ENCODE data around the gene CHRM4.

The CHRM4 gene

DNA sequence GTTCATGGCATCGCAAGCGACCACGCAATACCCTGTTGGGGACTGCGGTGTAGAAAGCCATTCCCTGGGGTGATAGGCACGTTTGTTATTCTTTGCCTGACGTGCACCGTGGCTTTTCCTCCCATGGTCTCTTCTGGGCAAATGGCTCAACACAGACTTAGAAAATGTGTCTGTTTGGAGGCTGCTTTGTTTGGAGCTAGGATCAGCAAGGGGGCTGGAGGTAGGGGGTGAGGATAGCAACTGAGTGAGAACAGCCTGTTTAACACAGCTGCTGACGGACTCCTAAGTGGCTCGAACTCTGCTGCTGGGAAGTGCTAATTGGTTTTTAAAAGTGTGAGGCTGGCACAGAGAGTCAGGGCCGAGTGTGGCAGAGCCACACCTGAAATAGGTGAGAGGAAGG is 16.1 kb upstream of the CHRM4 start:
- H3K27ac ChIP-seq = no peak overlapping the region
- no peak overlapping the region for H3K4me3 ChIP-seq

DNA sequence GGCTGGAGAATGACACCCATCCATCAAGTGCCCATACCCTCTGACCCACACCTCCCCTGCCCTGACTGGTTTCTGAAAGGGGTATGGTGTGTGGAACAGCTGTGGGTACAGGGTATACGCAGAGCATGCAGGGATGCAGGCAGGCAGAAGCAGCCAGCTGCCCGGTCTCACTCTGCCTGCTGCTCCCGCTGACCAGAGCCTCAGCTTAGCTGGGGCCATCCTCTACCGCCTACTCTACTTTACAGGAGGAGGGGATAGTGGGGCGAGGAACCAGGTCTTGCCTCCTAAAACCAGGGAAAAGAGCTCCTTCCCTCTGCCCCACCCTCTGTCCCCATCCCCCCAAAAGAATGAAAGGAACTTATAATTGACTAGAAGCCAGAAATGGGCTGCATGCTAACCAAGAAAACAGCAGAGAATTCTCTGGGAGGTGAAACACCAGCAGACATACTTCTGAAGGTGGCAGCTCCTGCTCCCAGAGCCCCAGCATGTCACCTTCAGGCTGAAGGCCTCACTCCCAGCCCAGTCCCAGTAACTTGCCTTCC is 13.0 kb upstream of the CHRM4 start:
- Histone ChIP-seq H3K4me3 (no peak overlapping the region), H3K27ac (no peak overlapping the region)

DNA sequence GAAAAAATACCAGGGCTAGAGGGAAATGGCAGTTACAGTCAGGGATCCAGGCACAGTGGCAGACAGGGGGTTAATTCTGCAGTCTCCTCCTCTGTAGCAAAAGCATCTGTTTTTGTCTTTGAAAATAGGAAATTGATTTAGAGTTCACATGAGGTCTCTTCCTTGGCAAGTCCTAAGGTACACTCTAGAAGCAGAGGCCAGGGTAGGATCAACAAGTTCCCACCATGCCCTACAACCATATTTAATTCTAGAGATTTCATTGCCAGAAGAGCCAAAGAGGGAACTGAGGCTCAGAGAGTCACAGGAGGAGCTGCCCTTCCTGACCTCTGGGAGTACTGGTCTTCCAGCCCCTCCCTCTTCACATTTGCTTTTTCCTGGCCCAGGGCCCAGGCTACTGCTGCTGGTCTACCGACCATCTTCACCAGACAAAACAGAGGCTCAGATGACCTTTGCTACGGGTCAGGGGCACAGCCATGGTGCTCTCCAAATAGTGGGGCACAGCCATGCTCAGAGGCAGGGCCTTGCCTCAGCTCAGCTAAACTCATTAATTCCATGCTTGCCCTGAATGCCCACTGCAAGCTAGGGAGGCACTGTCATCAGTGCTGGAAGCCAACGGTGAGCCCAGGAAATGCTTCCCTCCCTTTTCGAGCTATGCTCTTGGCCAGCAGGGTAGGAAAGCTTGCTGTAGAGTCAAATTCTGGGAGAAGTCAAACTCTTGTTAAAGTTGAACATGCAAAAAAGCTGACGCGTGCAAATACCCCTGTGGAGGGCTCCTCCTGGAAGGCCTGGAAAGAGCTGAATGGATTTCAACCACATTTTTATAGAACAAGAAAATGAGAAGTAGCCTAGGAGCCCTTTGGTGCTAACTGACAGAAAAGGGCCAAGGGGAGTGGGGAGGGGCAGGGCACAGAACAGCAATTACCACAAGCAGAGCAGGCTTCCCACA is 11.7 kb upstream of the CHRM4 start:
- Histone ChIP-seq H3K27ac (no peak overlapping the region), H3K4me3 (no peak overlapping the region)

DNA sequence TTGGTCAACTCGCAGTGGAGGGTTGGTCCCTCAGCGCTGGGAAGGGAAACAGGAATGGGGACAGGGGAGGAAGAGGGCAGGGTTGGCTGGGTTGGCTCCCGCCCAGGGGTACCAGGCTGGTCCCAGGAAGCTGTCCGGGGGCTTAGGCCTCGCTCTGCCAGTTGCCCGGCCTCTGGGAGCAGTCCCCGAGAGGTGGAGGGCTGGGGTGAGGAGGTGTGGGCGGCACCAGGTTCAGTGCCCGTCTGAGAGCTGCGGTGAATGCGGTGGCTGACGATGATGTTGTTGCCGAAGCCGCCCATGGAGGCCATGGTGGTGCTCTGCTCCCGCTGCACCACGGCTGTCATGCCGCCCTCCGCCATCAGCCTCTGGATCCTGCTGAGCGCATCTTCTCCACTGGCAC is 6.0 kb upstream of the CHRM4 start:
- no peak overlapping the region for H3K27ac ChIP-seq

DNA sequence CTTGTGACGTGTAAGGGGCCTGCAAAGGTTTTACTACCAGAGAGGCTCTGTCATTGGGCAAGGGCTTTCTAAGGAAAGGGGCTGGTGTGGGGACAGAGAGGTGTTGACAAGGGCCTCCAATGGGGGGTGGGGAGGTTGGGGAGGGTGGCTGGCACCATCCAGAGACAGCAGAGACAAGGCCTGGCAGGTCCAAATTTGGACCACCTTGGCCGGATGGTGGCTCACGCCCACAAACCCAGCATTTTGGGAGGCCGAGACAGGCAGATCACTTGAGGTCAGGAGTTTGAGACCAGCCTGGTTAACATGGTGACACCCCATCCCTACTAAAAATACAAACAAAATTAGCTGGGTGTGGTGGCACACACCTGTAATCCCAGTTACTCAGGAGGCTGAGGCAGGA is 2.2 kb upstream of the CHRM4 start:
- H3K4me3 ChIP-seq = no peak overlapping the region
- H3K27ac ChIP-seq = no peak overlapping the region

More for the DNA sequence above, 6.0 kb upstream of the CHRM4 start:
- H3K4me3 ChIP-seq = no peak overlapping the region

DNA sequence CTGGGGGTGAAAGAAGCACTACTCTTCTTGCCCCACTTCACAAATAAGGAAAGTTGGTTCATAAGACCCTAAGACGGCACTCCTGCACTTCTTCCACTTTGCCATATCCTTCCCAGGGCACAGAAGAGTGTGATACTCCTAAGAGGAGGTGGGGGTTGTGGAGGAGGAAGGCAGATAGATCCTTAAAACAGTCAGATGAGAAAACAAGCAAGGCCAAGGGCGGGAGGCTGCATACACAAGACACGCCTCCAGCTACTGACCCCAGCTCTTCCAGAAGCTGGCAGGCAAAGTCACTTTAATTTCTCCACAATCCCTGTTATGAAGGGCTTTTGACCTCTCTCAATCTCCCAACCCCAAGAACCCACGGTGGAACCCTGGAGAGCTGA is 1.6 kb upstream of the CHRM4 start:
- Histone ChIP-seq H3K4me3 (no peak overlapping the region), H3K27ac (no peak overlapping the region)

DNA sequence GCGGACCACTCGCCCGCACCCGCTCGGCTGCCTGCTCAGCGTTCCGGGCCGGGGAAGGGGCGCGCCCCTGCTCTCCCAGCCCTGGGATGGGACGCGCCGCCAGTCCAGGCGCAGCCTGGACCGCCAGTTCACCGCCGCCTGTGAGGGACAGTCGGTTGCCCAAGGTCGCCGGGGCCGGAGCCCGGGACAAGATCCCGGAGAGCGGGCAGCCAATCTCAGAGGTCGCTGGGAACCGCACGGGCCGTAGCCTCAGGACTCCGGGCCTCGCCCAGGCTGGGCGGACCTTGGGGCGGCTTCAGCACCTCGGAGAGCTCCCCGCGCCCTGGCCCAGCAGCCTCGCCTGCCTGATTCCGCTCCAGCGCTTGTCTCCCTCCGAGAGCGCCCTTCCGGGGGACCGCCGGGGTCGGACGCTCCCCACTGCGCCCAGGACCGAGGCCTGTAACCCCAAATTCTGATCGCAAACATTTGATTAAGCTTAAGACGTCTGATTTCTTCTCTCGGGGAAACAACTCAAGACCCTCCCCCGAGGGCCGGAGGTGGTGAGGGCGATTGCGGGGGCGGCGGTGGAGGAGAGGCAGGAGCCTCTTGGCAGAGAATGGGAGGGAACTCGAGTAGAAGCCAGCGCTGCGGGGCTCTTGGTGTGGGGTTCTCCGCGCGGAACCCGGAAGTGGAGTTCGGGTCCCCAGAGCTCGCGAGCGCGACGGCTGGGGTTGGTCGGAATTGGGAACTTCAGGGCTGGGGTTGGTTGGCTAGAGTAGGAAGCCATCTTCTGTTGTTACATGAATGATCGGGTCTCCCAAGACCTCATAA is 1.1 kb upstream of the CHRM4 start:
- H3K4me3 ChIP-seq = peak overlapping the region; percentile 8 to 40 (median 29)
- H3K27ac ChIP-seq = no peak overlapping the region

DNA sequence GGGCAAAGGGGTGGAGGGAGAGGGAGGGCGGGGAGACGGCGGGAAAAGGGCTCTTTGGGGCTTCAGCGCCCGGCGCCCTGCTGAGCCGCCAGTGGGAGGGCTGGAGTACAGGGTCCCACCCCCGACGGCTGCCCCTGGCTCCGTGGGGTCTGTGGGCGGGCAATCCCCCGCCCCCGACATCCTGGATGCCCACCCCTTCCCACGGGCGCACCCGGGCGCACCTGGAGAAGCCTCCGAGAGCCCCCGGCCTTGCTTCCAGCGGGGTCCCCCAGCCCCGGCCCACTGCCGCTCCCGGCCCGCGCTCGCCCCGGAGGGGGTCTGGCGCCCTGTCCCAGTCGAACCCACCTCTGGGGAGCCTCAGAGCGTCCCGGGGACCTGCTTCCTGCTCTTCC is 394 bp downstream of the CHRM4 start:
- H3K4me3 ChIP-seq = peak overlapping the region in 6 of 7 experiments; percentile 20 to 40 (median 32)
- H3K27ac ChIP-seq = no peak overlapping the region

DNA sequence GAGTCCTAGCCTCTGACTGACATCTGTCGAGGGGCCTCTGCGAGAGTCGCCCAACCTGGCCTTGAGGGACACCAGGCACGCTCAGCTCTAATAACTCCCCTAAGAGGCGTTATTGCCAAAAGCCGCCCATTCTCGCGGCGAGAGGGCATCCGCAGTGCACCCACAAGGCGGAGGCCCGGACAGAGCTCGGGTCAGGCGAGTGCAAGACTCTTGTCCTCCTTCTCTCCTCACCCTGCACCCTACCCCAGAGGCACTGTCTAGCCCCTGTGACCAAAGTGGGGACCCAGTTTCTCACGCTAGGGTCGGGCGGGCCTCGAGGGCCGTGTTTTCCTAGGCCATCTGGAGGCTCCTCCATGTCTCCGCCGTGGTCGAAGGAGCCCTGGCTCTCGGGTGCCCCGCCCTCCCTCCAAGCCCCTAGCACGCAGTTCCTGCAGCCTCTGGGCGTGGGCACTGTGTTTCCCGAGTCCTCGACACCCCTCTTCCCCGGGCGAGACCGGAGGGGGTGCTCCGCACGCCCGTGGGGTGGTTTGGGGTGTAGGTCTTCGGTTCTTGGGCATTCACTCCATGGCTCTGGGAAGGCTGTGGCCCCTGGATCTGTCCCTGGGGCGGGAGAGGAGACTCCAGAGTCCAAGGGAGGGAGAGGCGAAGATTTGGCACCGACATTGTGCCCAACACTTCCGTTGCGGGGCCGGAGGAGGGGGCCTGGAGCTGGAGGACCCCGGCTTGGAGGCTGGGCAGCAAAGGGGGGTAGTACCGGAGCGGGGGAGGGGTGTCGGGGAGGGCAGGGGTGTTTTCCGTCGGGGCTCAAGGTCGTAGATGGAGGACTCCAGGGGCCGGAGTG is 1.0 kb downstream of the CHRM4 start:
- no peak overlapping the region for H3K4me3 ChIP-seq
- no peak overlapping the region for H3K27ac ChIP-seq

DNA sequence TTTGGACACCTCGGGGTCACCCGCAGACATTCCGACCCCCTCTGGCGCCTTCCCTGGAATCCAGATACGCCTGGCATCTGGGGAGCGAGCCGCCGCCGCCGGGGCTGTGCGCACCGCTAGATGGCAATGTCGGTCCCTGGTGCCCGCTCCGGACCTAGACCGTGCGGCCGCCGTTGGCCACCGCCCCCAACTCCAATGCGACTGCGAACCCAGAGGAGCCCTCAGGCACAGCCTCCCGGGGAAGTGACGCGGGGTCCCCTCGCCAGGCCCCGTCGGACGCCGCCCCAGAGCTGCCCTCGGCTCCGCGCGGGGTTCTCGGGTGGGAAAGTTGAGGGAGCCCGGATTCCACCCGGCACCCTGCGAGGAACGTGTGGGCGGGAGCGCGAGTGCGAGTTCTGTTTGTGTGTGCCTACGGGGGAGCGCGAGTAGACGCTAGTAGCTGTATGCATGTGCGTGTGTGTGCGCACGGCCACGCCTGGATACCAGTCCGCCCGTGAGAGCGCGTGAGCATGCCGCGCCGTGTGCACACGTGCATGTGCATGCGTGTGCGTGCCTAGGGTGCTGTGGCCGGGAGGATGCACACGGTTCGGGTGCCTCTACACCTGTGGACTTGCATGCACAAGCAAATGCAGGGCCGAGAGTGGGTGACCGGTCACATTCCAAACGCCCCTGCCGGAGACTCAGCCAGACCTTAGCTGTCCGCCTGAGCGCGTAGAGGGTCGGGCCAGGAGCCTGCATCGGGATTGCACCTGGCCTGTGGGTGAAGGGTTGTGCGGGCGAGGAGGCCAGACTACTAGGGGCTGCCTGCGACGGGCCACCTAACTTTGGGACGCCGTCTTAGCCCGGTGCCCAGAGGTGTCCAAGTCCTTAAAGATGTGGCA is 1.9 kb downstream of the CHRM4 start:
- H3K4me3 ChIP-seq = peak overlapping the region; percentile 4 to 39 (median 30)
- no peak overlapping the region for H3K27ac ChIP-seq

DNA sequence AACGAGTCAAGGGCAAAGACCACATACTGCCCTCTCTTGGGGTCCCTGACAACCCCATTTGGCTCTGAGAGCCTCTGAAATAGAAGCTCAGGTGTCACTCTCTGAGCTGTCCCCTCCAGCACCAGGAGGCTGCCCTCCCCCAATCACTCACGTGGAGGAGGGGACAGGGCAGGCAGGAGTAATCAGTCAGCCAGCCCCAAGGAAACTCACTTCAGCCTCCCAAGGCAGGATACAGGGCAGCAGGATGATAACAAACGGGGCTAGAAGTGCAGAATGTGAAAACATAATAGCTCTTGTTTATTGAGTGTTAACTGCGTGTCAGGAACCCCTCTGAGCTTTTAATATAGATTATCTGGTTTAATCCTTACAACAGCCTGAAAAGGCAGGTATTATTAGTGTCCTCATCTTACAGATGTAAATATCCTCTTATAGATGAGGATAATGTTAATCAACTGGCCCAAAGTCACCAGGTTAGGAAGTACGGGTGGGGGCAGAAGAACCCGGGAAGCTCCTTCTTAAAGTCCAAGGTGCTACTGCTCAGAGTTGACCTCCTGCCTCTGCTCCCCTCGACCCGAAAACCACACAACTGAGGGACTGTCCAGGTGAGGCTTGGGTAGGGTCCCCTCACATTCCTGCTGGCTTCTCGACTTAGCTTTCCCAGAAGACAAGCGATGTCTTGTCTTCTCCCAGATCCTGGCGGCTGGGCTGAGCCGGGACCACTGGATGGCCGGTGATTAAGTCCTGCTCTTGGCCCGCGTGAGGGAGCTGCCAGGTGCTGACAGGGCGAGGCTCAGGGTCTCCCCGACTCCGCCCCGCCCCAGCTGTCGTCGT is 2.7 kb downstream of the CHRM4 start:
- Histone ChIP-seq H3K4me3 (peak overlapping the region in 3 of 7 experiments; percentile 30 to 39 (median 37)), H3K27ac (no peak overlapping the region)

DNA sequence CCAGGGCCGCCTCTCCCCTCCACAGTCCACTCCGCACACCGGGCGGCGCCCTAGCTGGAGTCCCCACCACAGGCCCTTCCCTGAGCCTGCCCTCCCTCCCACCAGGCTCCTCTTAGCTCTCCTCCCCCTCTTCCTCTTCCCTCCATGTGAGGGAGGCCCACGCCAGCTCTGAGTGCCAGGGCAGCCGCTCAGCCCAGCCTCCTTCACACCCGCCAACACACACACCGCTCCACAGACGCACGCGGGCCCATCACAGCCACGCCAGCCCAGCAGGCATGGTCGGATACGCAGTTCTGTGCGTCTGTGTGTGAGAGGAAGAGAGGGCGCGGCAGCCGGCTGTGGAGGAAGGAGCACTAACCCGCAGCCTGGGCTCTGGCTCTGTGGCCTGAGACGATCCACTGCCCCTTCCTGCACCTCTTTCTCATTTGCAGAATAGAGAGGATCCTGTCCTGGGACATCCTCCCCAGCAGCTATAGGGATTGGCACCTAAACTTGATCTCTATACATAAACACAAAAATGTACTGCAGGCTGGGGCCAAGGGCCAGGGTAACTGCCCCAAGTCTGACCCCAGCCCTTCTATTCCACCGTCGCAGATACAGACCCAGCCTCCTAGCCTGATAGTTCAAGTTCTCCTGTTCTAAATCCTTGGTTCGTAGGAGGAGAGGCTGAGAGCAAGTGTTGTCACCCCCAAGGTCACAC is 3.5 kb downstream of the CHRM4 start:
- no peak overlapping the region for H3K27ac ChIP-seq

DNA sequence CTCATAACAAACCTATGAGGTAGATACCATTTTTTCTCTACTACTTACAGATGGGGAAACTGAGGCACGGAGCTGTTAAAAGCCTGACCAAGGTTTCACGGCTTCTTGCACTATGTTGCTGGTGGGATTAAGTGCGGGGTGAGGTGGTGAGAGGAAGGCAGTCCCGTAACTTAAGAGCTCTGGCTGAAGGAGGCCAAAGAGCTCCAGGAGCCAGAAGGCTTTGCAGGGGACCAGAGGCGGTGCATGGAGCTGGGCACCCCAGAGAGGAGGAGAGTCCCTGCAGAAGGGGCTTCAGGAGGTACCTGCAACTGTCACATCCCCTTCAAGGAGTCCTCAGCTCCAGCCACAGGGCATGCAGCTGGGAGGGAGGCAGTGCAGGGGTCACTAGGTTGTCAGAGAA is 4.1 kb downstream of the CHRM4 start:
- no peak overlapping the region for H3K27ac ChIP-seq
- no peak overlapping the region for H3K4me3 ChIP-seq

More for the DNA sequence above, 3.5 kb downstream of the CHRM4 start:
- H3K4me3 ChIP-seq = no peak overlapping the region

DNA sequence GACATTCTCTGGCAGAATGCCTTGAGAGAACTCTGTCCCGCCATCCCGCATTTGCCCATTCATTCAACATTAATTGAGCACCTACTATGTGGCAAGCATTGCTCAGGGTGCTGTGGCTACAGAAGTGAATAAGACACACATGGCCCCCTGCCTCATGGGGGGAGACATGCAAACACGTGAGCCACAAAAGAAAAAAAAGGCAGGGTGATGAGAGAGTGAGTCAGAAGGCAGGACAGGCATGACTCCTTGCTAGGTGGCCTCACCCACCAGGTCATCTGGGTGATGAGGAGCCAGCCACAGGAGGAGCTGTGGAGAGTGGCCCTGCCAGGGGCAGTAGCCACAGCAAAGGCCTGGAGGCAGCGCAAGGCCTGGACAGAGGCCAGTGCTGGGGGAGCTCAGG is 4.9 kb downstream of the CHRM4 start:
- no peak overlapping the region for H3K4me3 ChIP-seq
- no peak overlapping the region for H3K27ac ChIP-seq

DNA sequence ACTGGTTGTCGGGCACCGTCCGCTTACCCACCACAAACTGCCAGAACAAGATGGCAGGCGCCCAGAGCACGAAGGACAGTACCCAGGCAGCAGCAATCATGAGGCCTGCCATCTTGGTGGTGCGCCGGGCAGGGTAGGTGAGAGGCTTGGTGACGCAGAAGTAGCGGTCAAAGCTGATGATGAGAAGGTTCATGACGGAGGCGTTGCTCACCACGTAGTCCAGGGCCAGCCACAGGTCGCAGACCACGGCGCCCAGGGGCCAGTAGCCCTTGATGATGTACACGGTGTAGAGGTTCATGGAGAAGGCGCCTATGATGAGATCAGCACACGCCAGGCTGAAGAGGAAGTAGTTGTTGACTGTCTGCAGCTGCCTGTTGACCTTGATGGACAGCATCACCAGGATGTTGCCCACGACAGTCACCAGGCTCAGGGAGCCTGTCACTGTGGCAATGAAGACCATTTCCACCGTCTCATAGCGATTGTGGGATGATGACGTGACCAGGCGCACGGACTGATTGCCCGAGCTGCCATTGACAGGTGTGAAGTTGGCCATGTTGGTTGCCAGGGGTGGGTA is 5.5 kb downstream of the CHRM4 start:
- H3K27ac ChIP-seq = no peak overlapping the region
- H3K4me3 ChIP-seq = no peak overlapping the region

DNA sequence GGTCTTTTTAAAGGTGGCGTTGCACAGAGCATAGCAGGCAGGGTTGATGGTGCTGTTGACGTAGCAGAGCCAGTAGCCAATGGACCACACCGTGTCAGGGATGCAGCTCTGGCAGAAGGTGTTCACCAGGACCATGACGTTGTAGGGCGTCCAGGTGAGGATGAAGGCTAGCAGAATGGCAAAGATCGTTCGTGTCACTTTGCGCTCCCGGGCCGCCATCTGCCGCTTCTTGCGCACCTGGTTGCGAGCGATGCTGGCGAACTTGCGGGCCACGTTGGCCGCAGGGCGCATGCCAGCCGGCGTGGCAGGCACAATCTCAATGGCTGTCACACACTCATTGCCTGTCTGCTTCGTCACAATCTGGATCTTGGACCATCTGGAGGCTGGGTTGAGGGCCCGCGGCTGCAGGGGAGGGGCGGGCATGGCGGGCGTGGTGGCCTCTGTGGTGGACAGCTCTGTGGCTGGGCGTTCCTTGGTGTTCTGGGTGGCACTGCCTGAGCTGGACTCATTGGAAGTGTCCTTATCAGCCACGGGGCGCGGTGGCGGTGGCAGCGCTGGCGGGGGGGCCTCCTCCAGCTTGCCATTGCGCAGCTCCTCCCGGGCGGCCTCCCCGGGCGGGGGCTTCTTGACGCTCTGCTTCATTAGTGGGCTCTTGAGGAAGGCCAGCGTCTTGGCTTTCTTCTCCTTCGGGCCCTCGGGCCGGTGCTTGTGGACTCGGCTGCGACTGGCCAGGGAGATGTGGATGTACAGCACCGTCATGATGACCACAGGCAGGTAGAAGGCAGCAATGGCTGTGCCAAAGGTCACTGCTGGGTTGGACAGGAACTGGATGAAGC is 6.2 kb downstream of the CHRM4 start:
- no peak overlapping the region for H3K4me3 ChIP-seq
- no peak overlapping the region for H3K27ac ChIP-seq
